Stimulated activated naive CD8-positive, alpha-beta T cell treated with anti-CD3 and anti-CD28 coated beads, Interleukin-15, Interleukin-2, amounts not matched to agents 100 U/mL and 50 U/mL, for 24 hours (primary cell): ENCODE measurements around the gene HDAC9.

ENCODE experiments used
- ATAC-seq: fragments of 150-1000 bp; cut with Tn5 transposase; one replicate; pipeline ENCODE4 v1.10.0; 2021
- DNase-seq: peaks from one replicate; pipeline ENCODE4 v3.0.0; 2021

Gene HDAC9

DNA sequence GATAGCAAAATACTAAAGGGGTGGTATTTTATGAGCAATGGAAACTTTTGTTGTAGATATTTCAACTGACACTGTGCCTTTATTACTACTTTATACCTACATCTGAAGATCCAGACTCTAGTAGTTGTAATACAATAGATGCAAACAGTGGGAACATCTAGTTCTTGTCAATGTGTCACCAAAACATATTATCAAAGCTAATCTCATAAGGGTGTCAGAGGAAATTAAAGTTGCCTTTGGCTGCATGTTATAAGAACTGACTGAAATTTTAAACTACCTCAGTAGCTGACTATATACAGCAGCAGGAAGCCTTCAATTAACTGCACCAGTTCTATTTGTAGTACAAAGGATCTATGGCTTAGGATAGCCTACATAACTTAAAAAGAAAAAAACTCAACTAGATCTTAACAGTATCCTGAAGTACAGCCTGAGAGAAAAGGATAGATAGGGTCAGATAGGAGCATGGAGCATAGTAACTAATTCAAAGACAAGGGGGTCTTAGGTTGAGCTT lies 30.9 kb downstream of the HDAC9 start:
- DNase-seq = no peak
- no peak for ATAC-seq

- ATAC-seq = no peak
These were observed 33.7 kb downstream of the HDAC9 start for GRCh38 chr7:18529239-18529638.

DNA sequence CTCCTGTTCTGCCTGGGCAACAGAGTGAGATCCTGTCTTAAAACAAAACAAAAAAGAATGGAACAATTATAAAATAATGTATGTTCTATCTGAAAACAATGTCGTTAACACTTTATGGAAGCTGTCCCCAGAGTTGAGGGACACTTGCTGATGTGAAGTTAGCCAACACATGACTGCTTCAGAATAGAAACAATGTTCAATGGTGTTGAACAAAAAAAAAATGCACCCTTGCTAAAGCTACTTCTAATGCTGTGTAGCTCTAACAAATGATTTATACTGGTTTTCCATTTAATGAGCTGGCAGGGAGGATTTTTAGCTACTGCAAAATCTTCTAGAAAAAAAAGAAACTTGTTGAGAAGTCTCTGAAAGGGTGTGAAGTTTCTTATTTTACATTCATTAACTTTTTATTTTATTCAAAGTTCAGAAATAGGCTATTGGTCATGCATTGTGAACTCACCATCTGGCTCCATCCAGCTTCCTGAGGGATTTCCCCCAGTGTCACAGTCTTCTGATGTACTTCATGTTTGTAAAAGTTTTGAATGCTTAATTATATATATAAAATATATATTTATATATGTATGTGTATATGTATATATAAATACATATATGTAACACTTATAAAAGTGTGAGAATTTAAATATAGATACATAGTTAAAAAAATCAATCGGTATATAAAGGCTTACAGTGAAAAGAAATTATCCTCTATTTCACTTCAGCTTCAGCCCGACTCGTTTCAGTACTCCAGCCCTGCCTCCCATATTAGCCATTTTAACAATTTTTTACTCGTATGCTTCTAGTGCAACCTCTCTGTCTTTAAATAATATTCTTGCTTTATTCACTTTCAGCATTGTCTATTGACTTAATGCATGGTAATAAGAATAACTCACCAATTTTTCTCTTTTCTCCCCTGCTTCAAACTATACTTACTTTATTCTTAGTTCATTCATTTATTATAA lies 35.0 kb downstream of the HDAC9 start:
- no peak for DNase-seq
- ATAC-seq = no peak

More at GRCh38 chr7:18529239-18529638, 33.7 kb downstream of the HDAC9 start:
- DNase-seq = no peak

- DNase-seq = no peak
- ATAC-seq = no peak
These were observed 36.0 kb downstream of the HDAC9 start for GRCh38 chr7:18531539-18531938.

DNA sequence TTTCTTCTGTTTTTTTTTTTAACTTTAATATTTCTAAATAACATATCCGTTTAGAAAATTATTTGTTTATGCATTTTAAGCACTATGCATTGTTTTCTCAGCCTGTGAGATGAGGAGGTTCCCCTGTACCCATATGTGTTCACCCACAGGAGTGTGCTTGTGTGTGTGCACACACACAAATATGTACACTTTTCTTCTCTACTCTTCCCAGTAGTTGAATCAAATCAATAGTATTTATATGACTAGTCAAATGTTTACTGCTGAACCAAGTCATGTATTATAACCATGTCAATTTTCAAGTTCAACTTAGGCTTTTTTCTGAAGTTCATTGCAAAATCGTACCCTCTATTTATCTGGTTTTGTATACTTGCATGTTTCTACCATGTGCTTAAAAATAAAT lies 37.3 kb downstream of the HDAC9 start:
- DNase-seq = no peak
- ATAC-seq = no peak

DNA sequence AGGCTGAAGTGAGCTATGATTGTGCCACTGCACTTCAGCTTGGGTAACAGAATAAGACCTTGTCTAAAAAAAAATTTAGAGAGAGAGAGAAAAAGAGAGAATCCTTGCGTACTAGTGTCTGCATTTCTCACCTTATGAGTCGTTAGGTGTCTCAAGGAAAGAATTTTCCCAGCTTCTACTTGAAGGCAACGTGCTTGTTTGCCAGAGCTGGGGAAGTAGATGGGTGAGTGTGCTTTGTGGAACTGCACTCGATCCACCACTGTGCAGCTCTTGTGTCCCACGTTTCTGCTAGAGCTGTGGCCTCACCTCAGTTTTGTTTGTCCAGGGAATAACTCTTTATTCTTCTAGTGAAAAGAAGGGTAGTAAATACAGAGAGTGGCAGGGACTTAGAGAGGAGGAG lies 38.9 kb downstream of the HDAC9 start:
- ATAC-seq (no peak), DNase-seq (no peak)

DNA sequence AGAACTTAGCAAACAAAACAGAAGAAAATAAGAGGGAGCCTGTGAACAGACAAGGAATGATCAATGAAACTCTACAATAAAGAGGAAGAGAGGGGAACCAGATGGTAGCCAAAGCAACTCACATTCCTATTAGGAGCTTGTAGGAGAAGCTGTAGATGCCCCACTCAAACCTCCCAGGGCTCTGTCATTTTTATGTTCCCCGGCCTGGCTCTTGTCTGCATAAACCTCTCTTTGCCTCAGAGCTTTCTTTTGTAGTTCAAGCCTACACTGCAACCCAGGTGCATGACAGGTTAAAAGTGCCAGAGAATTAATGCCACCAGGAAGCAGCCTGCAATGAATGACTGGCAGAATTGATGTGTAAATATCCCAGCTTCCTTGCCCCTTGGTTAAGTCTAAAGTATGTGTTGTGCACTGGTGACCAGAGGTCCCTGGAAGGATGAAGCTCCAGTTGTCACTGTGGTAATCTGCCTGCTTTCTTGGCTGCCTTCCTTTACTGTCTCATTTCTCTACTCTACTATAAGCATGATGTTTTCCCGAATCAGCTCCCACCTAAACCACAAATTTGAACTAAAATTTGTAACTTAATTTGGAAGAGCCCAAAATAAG lies 40.4 kb downstream of the HDAC9 start:
- ATAC-seq (no peak), DNase-seq (no peak)

GRCh38 chr7:18536486-18536885 lies 40.9 kb downstream of the HDAC9 start:
- no peak for DNase-seq
- no peak for ATAC-seq

- peak; percentile 84 for ATAC-seq
- no peak for DNase-seq
These were observed 43.2 kb downstream of the HDAC9 start for GRCh38 chr7:18538554-18539250.

DNA sequence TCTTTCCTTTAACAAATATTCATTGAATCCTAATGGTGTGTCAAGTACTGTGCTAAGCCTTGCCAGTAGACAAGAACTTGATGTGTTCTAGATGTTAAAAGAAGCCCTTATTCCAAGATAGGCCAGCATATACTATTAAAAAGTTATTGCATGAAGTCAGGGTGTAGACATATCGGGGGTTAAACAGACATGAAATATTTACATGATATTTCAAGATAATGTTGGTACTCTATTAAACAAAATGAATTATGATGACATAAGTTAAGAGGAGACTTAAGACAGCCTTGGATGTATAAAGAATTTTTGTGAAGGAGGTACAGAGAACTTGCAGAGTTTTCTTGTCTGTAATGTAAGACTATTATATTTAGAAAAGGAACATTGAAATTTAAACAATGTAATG lies 44.8 kb downstream of the HDAC9 start:
- ATAC-seq (no peak), DNase-seq (no peak)

DNA sequence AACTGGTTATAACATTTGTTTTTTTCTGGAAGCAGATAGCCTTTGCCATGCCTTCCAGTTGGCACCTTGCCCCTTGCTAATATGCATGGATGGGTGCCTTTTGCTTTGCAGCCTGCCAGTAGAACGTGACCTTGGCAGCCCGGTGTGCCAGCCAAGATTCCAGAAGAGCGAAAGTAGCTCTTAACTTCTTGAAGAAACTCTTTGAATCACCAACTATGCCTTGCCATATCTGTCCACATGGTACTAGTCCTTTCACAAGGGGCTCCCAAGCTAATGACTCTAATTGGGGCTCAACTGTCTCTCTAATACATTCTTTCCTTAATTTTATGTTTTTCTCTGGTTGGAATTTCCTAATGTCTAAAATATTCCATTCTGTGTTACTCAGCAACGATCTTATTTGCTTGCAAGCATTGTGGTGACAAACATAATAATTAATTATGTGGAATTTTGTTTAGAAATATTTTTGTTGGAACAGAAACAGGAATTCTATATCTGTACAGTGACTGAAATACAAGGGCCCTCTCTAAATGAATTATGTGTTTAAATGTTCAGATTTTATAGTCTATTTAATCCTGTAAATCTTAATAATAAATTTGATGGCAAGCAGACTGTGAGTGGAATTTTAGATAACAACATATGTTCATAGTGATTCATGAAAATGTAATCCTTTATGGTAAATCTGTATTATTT lies 45.8 kb downstream of the HDAC9 start:
- ATAC-seq (no peak), DNase-seq (no peak)

GRCh38 chr7:18541871-18542212 lies 46.3 kb downstream of the HDAC9 start:
- DNase-seq (no peak), ATAC-seq (no peak)

GRCh38 chr7:18546576-18546975 lies 51.0 kb downstream of the HDAC9 start:
- no peak for ATAC-seq
- no peak for DNase-seq

GRCh38 chr7:18547509-18548187 lies 52.1 kb downstream of the HDAC9 start:
- ATAC-seq (no peak), DNase-seq (no peak)

DNA sequence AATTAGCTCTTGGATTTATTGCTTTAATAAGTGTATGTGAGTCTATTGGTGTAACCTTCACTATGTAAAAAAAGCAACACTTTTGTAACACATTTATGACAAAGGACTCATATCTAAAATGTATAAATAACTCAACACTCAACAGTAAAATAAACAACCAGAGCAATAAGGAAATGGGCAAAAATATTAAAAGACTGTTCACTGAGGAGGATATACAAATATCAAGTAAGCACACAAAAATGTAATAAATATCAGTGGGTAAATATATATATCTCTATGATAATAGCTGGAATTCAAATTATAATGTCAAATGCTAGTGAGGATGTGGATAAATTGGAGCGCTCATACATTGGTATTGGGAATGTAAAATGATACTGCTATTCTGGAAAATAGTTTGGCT lies 53.0 kb downstream of the HDAC9 start:
- DNase-seq (no peak), ATAC-seq (no peak)

- no peak for ATAC-seq
- DNase-seq = no peak
These were observed 55.0 kb downstream of the HDAC9 start for GRCh38 chr7:18550574-18550973.

DNA sequence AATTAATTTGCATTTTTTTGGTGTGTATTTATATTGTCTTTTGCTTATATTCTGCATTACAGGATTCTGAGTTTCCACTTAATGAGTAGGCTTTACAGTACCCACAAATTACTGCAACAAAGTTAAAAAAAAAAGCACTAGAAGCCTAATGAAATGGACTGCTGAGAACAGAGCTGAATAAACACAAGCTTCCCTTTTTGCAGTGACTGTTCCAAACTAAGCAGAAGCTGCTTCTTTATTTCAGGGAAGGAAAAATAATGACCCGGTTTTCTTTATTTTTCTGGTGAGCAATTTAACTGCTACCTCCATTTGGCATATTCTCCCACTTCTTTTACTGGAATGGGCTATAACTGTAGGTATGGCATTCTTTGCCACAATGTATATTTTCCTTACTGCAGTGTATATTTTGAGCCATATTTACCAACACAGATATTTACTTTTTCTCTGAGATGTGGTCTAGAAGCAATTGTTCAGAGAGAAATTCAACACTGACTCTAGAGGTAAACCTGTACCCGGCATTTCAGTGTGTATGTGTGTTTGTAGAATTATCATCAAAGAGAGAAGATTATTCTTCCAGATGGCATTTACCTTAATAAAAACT lies 56.9 kb downstream of the HDAC9 start:
- no peak for ATAC-seq
- DNase-seq = no peak

DNA sequence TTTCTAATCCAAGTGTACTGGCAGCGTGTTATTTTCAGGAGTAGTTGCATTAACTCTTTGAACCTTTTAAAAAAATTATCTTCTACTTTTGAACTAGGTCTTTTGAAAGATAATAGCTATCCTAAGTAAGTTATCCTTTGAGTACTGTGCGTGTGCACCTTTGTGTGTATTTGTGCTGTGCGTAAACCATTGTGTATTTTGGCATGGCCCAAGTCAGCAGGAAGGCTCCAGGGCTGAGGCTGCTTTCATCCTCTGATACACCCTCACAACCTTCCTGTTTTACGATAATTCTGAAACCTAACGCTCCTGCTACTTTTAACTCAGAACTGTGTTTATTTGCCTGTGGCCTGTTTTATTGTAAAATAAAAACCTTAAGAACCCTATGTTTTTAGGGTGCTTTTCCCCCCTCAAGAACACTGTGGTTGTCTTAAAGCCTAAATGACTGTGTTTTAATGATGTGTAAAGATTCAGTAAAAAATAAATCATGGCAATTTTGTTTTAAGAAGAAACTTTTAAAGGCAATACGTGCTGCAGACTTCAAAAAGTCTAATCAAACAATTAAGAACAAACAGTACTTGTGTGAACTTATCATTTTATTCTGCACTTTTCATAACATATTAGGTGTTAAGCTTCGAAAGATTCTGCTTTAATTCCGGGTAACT lies 57.5 kb downstream of the HDAC9 start:
- ATAC-seq (no peak), DNase-seq (no peak)

GRCh38 chr7:18553605-18554003 lies 58.1 kb downstream of the HDAC9 start:
- ATAC-seq = no peak
- DNase-seq = no peak

DNA sequence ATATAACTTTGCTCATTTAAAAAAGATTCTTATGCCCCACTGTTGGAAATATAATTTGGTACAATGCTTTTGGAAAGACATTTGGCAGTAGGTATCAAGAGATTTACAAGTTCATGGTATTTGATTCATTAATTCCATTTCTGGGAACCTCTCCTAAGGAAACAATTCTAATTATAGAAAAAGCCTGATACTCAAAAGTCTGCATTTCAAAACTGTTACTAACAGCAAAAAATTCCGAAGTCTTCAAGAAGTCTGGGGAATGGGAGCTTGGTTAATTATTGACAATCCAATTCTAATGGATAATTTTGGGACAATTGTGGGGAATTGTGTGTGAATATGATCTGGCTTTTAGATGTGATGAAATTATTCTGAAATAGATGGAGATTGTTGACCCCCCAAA lies 59.6 kb downstream of the HDAC9 start:
- ATAC-seq (no peak), DNase-seq (no peak)

- ATAC-seq (no peak), DNase-seq (no peak)
These were observed 60.4 kb downstream of the HDAC9 start for GRCh38 chr7:18555968-18556367.
